CD4-positive, alpha-beta T cell treated with Interleukin-4 for 1 hour (primary cell): ENCODE data around the gene TMEM167A.

Experiments used
- DNase-seq, 2 donors: peaks; one replicate each; pipeline ENCODE4 v3.0.0-alpha.2; 2020 to 2022

TMEM167A gene

DNA sequence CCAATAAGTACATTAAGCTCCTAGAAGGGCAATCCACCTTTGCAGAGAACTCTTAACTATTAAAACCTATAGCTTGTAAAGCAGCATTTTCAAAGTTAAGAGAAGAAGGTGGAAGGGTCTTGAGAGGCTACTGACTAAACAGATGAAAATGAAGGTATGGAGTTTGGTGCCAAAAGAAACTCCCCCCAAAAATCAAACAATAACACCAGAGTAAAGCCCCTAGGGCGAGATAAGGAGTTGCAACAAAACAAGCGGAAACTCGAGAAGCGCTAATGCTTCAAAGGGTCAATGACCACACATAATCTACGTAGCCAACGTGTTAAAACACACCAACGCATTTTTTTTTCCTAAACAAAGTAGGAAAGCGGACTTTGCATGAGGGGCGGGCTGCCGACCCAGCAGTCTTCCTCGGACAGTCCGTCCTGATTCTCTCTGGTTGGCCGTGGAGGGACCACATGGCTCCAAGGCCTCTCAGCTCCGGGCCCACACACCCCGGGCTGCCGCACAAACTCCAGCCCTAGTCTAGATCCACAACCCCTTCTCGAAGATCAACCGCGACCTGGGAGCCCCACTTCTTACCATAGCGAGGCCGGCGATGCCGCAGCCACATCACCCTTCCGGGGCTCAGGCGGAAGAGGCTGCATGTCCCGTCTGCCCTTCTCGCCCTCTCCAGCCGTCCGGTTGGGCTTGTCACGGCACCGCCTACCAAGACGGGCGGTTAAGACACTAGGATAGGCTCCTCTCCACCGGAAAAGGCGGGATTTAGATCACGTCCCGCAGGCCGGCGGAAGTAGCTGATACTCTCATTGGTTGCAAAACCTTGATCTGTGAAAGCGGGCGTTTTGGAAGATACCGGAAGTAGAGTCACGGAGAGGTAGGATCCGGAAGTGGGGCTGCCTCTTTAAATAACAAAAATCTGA is at the start of gene TMEM167A, which contains the start of gene XRCC4:
TMEM167A (minus strand) TSS at position 653 of the 920 bp plus-strand sequence; CDS start at position 582, 71 bp downstream.
XRCC4 (plus strand) TSS at position 806 of the 920 bp plus-strand sequence. CDS start 27,373 bp downstream, outside the sequence.
- DNase-seq: peak; percentile 97

DNA sequence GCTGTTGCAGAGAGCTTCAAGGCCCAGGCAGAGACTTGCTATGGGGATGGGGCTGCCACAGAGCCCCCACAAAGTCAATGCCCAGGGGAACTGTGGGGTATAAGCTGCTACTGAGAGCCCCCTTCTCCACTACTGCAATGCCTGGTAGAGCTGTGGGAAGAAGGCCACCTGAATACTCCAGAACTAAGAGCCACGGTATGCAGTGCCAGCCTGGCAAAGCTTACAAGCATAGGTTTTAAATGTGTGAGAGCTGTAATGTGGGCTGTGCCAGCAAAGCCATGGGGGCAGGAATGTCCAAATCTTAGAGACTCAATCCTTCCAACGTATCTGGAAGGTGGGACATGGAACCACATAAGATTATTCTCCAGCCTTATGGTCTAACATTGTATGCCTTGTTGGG is 49.3 kb upstream of the TMEM167A start:
- no peak for DNase-seq

- DNase-seq: no peak
Measured at GRCh38 chr5:83125560-83125959, 48.4 kb upstream of the TMEM167A start.

- DNase-seq: no peak
Measured at GRCh38 chr5:83124593-83124992, 47.4 kb upstream of the TMEM167A start.

- no peak for DNase-seq
Measured at GRCh38 chr5:83118976-83119375, 41.8 kb upstream of the TMEM167A start.

DNA sequence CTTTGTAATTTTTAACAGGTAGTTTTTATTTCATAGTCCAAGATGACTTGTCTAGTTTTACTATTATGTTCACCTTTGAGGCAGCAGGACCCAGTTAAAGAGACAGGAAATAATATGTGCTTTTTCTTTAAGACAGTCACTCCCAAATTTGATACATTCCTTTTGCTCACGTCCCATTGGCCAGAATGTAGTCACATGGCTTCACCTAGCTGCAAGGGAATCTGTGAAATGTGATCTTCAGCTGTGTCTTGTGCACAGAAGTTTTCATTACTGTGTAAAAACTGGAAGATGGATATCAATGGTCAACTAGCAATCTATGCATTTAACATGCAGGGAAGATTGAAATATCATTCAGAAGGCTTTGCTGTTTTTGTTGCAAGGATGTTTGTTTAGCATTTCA is 41.3 kb upstream of the TMEM167A start:
- no peak for DNase-seq

- no peak for DNase-seq
Measured at GRCh38 chr5:83115816-83116215, 38.6 kb upstream of the TMEM167A start.

GRCh38 chr5:83109380-83109779 is 32.2 kb upstream of the TMEM167A start:
- DNase-seq: no peak

- DNase-seq: no peak
Measured at GRCh38 chr5:83107692-83108420, 30.7 kb upstream of the TMEM167A start.

- no peak for DNase-seq
Measured at GRCh38 chr5:83104021-83104420, 26.8 kb upstream of the TMEM167A start.

DNA sequence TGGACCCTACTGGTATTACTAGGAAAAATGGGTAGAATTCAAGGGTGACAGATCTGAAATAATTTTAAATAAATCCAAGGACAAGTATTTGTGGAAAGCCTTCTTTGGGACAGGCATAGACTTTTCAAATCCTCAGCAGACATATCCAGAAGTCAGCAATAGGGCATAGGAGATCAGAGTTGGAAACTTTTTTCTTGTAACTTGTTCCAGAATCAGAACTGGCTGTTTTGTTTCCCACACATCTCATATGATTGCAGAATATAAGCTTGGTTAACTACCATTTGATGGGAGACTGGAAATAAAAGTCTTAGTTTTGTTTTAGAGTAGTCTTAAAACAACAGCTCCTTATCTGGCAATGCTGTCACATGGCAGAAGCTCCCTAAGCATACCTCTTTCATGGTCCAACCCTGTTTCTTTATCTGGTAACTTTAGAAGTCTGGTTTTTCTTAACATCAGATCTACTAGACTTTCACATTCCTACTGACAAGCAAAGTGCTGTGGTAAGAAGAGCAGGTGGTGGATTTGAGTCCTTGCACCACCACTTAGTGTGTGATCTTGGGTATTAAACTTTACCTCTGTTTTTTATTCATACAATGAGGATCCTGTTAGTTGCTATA is 25.3 kb upstream of the TMEM167A start:
- no peak for DNase-seq

DNA sequence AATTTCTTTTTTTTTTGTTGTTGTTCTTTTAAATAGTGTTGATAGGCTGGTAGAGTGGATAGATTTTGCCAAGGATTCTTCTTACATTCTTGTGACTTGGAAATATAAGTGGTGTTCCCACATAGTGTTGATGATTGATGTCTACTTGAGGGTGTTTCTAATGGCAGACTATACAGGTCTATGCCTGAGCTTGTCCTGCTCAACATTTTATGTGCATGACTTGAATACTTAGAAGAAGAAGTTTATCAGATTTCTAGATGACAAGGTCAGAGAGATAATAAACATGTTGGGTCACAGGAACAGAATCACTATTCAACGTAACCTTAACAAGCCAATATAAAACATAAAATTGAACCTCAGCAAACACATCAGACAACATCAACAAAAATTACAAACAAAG is 24.3 kb upstream of the TMEM167A start:
- no peak for DNase-seq

DNA sequence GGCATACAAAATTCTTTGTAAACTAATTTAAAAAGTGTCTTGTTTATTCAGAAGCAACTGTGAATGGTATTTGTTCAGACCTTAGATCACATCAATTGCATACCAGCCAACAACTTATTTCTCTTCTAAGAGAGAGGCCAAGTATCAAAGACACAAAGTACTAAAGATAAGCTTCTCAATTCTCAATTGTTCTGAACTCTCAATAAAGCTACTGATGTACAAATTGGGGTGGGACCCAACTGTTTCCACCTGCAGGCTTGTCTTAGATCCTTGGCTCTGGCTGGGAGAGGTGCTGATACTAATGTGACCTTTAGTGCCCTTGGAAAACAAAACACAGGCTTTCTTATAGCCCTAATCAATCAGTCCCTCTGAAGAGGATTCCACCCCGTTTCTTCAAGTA is 22.3 kb upstream of the TMEM167A start:
- no peak for DNase-seq

DNA sequence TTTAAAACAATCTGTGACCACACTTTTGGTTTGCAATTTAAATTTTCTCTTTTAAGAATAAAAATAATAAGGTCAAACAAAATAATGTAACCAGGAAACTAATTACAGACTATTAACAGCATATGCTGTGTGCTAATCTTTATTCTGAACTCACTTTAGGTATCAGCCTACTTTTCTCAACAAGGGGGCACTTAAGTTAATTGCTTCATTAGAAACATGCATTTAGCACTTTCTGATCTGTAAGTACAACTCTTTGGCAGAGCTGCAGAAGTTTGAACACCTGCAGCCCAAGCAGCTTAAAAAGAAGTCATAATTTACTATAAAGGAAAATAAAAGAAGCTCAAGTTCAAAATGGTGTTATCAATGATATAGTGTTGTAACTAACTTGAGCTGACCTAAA is 21.8 kb upstream of the TMEM167A start:
- no peak for DNase-seq

DNA sequence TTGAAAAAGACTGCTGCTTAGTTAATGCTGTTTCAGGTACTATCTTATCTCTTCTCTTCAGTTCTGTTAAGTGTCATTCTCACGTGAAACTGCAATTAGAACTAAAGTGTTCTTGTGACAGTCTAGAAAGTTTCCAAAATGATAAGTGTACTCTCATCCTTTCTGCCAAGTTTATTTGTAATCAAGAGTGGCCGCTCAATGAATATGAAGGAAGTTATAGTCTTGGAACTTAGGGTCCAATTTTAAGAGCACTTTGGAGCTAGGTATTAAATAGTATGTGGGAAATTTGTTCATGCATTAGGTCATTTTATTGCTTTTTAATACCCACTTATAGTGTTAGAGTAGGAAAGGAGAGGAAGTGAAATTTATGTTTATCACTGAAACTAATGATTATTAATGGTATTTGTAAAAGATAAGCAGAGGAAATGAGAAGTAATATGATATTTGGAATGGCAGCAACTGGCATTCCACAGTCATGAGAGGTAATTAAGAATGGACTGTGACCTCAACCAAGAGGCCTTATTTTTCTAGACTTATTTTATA is 20.6 kb upstream of the TMEM167A start:
- DNase-seq: no peak

DNA sequence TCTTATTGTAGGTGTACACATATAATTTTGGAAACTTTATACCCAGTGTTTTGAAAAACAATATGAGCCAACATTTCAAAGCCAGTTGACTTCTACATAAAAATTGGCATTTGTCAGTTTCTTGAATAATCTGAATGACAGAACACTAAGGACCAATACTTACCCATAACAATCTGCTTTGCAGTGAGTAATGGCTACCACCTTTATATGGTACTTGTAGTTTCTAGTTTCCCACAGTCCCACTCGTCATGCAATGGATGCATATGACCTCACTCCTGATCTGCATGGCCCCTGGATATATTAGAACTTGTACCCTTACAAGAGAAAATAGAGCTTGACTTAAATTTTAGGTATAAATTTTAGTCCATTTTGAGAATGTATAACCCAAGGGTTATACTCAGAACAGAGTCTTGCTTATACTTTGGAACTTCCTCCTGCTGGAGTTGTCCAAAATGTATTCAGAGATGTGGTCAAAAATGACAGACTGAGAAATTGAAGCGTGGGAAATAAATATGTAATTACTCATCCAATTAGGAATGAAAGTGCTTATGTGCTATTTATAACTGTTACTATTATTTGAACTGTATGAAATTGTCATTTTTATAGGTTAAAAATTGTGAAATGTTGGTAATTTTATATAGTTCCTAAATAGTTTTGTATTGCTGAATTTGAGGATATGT is 19.6 kb upstream of the TMEM167A start:
- no peak for DNase-seq

- no peak for DNase-seq
Measured at GRCh38 chr5:83095957-83096539, 18.9 kb upstream of the TMEM167A start.

GRCh38 chr5:83095163-83095956 is 18.2 kb upstream of the TMEM167A start:
- no peak for DNase-seq

DNA sequence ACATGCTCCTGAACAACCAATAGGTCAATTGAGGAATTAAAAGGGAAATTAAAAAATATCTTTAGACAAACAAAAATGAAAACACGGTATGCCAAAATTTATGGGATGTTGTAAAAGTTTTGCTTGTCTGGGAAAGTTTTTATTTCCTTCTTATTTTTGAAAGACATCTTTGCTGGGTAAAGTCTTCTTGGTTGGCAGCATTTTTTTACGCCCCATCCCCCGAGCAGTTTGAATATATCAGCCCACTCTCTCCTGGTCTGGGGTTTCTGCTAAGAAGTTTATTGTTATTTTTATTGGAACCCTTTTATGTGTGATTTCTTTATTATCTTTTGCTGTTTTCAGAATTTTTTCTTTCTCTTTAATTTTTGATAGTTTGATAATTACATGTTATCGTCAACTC is 16.5 kb upstream of the TMEM167A start:
- DNase-seq: no peak

- DNase-seq: peak in 1 of 2 donors; percentile 22
Measured at GRCh38 chr5:83092619-83093018, 15.4 kb upstream of the TMEM167A start.

DNA sequence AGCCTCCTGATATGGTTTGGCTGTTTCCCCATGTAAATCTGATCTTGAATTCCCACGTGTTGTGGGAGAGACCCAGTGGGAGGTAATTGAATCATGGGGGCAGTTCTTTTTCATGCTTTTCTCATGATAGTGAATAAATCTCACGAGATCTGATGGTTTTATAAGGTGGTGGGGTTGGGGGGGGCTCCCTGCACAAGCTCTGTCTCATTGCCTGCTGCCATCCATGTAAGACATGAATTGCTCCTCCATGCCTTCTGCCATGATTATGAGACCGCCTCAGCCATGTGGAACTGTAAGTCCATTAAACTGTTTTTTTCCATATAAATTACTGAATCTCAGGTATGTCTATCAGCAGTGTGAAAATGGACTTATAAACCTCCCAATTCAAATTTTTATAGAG is 13.0 kb upstream of the TMEM167A start:
- DNase-seq: no peak
